ENCODE measurements around the gene IFTAP. TPM values are rescaled to one million over a fixed set of nuclear protein-coding genes. Genes with fewer than 3 reads are reported as not detected.

The IFTAP gene
- total RNA-seq, 1 experiment from 2014 or later, result 39.3 TPM

DNA sequence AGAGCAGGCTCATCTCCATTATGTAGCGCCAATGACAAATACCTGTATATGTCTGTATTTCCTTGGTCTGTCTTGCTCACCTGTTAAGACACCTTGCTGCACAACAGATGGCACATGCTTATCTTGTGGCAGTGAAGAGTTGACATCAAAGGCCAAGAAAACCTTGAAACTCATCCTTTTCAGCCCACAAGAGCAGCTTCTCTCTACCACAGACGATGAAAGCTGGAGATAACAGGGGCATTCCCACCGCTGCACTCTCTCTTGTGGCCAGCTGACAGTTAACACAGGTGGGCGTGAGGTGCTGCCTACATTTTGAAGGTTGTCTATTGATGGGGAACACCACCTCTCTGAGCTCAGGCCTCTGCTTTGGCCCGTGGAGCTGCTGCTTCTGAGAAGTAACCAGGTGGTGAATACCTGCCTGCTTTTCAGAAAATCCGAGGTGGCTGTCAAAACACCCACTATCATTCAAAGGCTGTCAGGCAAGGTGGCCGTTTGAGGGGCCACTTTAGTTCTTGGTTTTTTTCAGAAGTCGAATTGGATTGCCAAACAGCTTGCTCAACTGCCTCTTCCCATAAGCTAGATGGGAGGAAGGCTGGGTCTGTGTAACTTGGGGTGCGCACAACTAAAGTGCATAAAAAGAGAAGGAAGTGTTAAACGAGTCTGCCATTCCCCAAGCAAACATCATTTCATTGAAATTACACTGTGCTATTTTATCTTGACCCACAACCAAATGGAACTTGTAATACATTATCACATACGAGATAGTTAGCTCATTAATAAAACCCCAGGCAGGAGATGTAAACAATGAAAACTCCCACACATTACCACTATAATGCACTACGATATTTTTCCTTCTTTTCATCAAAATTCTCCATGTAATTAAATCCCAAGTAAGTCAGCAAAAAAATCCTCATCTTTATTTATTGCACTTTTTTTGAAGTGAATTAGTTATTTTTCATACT is 90.8 kb downstream of the IFTAP start:
- no peaks in the 10 kb centered on the region for H3K9me3 ChIP-seq
- H3K36me3 ChIP-seq, result no peaks in the 10 kb centered on the region
- no peak for DNase-seq
- peaks cover 26% of the 10 kb centered on the region for H3K27me3 ChIP-seq
- no peak overlapping the region for H3K4me3 ChIP-seq

DNA sequence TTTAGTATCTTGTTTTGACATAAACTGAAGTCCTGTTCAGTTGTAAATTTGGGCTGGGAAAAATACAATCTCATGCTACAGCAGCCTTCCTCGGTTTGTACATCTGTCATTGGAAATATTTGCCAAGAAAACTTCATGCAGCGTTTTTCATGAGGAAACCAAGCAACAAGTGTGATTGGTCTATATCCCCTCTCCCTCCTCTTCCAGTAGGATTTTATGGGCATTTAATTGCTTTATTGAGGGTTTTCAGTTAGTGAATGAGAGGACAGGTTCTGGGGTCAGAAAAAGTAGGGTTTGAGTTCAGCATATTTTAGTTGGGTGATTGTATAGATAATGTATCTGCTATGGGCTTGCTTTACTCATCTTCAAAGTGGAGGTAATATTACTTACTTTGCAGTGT is 93.8 kb downstream of the IFTAP start:
- DNase-seq, result no peak
- peaks cover 30% of the 10 kb centered on the region for H3K27me3 ChIP-seq
- H3K9me3 ChIP-seq, result no peaks in the 10 kb centered on the region
- H3K36me3 ChIP-seq, result no peaks in the 10 kb centered on the region
- H3K4me3 ChIP-seq, result no peak overlapping the region

DNA sequence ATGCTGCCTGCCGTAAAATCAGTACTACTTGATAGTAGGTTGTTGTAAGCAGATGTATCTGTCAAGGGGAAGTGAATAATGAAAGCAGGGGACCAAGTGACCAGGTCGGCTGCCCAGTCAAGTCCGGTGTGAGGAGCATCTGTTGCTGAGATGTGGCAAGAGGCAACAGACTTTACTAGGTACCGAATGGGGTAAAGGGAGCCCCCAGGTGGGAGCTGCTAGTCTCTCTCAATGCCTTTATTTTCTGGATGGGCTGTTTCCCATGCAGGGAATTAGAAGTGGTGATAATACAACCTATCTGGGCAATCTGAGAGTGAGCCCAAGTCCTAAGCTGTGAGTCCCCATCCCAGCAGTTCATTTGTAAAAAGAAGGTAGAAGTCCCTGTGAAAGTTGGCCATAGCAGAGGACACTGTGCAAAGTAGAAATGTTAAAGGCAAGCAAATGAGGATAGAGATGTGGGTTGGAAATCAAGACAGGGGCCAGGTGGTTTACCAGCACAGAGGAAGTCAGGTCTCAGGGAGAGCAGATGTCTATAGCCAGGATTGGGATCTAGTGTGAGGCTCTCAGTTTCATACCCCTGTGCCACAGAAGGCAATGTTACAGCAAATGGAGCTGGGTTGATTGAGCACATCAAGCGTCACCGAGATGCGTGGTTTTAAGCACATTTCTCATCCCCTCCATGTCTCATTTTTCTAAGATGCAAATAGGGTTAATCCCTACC is 94.4 kb downstream of the IFTAP start:
- no peak for DNase-seq
- Histone ChIP-seq H3K9me3 (no peaks in the 10 kb centered on the region), H3K27me3 (peaks cover 30% of the 10 kb centered on the region), H3K4me3 (no peak overlapping the region), H3K36me3 (no peaks in the 10 kb centered on the region)

DNA sequence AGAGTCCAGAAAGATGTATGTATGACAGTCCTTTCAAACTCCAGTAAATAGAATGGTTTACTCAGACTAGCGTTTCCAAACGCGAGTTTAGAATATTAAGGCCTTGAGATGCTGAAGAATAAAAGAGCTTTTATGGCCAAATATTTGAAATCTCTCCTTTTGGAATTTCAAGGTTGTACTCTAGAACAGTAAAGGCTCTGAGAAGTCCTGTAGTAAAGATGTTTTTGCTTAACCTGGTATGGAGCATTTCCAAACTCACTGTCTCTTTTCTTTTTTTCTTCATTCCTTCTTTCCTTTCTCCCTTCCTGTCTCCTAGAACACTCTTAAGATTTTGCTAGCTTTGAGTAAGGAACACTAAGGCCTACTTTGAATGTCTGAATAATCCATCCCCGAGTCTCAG is 95.1 kb downstream of the IFTAP start:
- no peaks in the 10 kb centered on the region for H3K36me3 ChIP-seq
- H3K4me3 ChIP-seq, result no peak overlapping the region
- peaks cover 26% of the 10 kb centered on the region for H3K27me3 ChIP-seq
- no peak for DNase-seq
- no peaks in the 10 kb centered on the region for H3K9me3 ChIP-seq

DNA sequence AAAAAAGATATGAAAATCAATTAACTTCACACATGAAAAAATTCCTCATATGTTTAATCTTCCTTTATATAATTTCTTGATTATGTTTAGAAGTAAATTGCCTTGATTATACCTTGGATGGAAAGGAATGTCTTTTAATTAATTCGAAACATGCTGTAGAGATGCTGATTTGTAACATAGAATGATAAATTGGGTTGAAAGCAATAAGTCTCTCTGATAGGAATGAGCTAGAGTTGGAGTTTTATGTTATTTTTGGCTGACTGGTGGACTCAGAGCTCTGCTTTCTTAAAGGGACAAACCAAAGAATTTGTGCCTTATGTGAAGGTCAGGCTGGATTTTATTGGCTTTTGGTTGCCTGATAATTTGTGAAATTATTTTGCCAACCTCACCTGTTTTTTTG is 98.4 kb downstream of the IFTAP start:
- no peak overlapping the region for H3K4me3 ChIP-seq
- no peaks in the 10 kb centered on the region for H3K9me3 ChIP-seq
- H3K27me3 ChIP-seq, result peaks cover 8% of the 10 kb centered on the region; the same call in 1 of the 2 replicates
- DNase-seq, result no peak
- no peaks in the 10 kb centered on the region for H3K36me3 ChIP-seq

DNA sequence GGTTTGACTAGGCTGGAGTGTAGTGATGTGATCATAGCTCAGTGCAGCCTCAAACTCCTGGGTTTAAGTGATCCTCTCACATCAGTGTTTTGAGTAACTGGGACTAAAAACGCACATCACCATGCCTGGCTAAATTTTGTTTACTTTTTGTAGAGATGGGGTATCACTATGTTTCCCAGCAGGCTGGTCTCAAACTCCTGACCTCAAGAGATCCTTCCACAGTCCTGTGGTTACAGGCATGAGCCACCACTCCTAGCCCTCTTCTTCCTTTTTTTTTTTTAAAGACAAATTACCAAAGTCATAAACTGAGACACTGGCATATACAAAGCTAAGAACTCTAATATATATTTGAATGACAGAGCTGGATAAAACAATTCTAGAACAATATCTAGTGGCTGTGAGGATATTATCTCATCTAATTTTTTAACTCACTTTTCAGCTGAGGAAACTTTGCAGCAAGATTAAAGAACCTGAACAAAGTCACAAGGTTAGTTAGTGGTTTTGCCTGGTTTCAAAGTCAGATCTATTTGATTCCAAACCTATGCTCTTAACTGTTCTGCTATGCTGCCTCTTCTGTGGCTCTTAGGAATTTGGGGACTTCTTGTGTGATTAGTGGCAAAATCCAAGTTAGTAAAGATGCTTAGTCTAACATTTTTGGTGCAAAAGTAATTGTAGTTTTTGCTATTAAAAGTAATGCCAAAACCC is 99.0 kb downstream of the IFTAP start:
- Histone ChIP-seq H3K9me3 (no peaks in the 10 kb centered on the region), H3K4me3 (no peak overlapping the region), H3K36me3 (no peaks in the 10 kb centered on the region), H3K27me3 (peaks cover 4% of the 10 kb centered on the region; the same call in 1 of the 2 replicates)
- DNase-seq, result no peak

DNA sequence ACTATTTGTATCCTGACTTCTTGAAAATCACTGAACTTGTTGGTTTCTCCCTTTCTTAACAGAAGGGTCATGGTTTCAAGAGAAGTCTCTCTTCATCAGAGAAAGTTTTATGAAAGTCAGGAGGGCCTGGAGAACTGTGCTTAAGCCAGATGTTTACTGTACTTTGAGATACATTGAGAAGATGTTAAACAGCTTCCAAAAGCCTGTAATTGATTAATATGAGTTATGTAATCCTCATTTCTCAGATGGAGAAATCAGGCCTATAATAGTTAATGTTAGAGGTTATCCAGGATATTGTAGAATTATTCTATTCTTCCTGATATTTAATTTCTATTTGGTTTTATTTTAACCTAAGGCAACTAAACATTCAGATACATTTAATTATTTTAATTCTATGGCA is 100.8 kb downstream of the IFTAP start:
- no peak overlapping the region for H3K4me3 ChIP-seq
- no peaks in the 10 kb centered on the region for H3K36me3 ChIP-seq
- no peaks in the 10 kb centered on the region for H3K9me3 ChIP-seq
- peaks cover 4% of the 10 kb centered on the region; the same call in 1 of the 2 replicates for H3K27me3 ChIP-seq
- DNase-seq, result no peak

DNA sequence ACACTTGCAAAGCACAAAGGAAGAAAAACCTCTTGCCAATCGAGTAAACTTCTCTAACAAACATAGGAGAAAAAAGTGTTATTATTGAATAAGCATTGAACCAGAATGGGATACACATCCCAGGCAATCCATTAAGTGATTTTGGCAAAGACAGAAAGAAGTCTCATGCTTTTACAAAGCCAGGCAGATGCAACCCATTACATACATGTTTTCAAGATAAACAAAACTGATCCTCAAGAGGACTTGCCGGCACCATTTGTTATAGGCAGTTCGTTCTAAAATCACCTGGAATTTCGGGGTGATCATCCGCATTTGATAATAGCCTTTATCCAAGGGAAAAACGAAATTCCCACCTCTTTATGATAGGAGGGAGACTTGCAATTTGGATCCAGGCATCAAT is 101.3 kb downstream of the IFTAP start:
- Histone ChIP-seq H3K36me3 (no peaks in the 10 kb centered on the region), H3K27me3 (peaks cover 4% of the 10 kb centered on the region; the same call in 1 of the 2 replicates), H3K4me3 (no peak overlapping the region), H3K9me3 (no peaks in the 10 kb centered on the region)
- no peak for DNase-seq

DNA sequence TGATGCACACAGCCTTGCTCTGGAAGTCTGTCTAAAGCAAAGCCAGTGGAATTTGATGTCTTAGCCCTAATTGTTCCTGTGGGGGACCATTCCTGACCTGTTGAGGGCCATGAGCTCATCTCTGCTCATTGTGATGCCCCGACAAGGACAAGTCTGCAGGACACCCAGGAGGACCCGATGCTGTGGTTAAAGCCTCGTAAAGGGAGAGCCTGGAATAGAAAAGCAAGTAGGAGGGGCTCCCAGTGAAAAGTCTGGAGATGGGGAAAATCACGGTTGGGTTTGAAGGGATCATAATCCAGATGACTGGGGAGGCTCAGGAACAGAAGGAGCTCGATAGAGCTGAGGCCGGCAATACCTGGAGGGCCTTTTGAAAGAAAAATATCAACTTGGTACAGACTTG is 102.2 kb downstream of the IFTAP start:
- Histone ChIP-seq H3K4me3 (no peak overlapping the region), H3K9me3 (no peaks in the 10 kb centered on the region), H3K36me3 (no peaks in the 10 kb centered on the region), H3K27me3 (no peaks in the 10 kb centered on the region)
- DNase-seq, result no peak

DNA sequence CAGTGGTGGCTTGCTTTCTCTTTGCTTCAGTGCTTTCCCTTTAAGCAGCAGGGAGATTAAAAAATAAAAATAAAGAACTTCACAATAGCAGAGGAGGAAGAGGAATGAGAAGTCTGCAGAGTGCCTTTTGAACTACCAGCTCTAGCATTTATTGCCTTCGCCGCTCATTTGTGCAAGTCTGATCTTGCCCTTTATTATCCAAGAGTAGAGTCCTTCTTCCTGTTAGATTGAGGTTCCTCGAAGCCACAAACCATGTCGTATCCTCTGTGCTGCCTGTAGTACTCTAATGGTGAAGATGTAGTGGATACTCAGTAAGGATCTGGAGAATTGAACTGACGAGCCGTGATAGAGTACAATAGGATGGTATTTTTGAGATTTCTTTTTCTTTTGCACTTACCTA is 105.0 kb downstream of the IFTAP start:
- Histone ChIP-seq H3K36me3 (no peaks in the 10 kb centered on the region), H3K27me3 (peaks cover 12% of the 10 kb centered on the region), H3K9me3 (no peaks in the 10 kb centered on the region), H3K4me3 (no peak overlapping the region)
- DNase-seq, result no peak

DNA sequence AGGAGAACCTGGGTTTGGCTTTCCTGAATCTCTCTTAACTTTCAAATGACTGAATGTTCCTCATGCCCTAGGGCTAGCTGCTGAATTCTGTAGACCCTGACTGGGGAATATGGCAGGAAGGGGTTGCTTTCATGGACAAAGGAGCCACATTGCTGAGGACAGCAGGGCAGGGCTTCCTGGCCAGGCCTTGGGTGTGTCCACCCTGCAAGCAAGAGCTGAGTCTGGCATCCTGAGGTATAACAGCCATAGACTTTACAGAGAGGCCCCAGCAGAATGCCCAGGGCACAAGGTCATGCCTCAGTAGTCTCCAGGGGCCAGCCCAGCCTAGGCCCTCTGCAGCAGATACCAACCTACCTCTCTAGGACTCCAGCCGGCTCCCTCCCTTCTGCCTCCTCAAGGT is 105.9 kb downstream of the IFTAP start:
- H3K9me3 ChIP-seq, result no peaks in the 10 kb centered on the region
- no peaks in the 10 kb centered on the region for H3K36me3 ChIP-seq
- DNase-seq, result no peak
- no peak overlapping the region for H3K4me3 ChIP-seq
- peaks cover 13% of the 10 kb centered on the region for H3K27me3 ChIP-seq

DNA sequence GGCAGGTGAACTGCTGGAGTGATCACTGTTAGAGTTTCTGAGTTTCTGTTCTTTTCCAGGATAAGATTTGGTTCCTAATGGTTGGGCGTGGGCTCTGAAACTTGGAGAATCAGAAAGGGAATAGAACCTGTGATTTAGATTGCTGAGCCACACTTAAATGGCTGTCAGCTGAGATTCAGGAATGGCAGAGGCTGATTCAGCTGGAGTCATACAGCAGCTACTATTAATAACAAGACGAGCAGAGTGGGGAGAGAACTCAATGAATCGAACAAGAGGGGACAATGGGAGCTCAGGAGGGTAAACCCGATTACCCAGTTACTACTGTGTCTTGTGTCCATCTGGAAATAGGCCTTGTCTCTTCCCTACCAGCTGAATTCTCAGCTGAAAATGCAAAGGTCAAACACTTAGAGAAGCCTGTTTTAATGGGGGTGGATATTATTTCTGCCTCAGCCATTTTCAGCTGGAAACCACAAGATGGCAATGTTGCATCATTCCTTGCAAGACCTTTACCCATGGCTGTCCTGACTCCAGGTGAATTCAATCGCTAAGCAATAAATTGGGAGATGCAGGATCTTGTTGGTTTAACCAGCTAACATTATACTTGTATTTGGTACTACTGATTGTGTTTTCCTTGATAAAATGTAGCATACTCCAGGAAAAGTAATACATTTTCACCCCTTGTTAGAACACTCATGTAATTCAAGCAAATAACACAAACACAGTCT is 108.2 kb downstream of the IFTAP start:
- Histone ChIP-seq H3K4me3 (no peak overlapping the region), H3K36me3 (no peaks in the 10 kb centered on the region), H3K9me3 (no peaks in the 10 kb centered on the region)

DNA sequence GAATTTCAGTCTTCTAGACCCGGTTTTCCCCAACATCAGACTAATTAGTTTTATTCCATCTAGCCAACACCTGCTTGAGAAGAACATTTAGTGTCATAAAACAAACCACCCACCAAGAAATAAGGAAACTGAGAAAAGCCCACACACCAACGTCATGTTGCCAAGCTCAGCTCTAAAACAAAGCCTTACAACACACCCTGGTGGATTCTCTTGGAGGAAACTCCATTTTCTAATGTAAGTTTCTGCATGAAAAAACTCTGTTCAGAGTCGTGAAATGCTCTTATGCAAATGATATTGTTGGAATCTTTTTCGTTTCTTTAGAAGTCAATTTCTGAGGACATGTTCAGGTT is 108.7 kb downstream of the IFTAP start:
- peaks cover 13% of the 10 kb centered on the region for H3K27me3 ChIP-seq
- no peak for DNase-seq
- H3K4me3 ChIP-seq, result no peak overlapping the region
- no peaks in the 10 kb centered on the region for H3K9me3 ChIP-seq
- no peaks in the 10 kb centered on the region for H3K36me3 ChIP-seq

More for the DNA sequence above, 108.2 kb downstream of the IFTAP start:
- peaks cover 13% of the 10 kb centered on the region for H3K27me3 ChIP-seq
- peak; percentile 13 for DNase-seq

Data from MG63 (cell line).